Measurements from ENCODE around the gene MPDZ.

MPDZ gene

DNA sequence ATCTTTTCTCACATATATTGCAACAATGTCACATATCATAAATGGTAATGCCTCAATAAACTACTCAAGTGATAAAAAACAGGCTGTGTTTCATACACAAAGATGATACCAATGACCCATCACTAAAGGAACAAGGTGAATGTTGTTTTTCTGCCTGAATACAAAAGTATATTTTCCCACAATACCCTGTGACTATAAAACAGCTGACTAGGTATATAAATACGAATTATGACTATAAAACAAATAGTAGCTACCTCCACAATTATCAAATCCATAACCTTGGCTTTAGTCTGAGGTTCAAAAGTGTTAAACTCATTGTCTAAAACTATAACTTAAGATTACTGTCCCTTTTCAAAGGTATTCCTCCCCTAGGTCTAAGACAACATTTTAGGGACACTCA, 58.7 kb downstream of the MPDZ start:
- in situ Hi-C loops (cut with HindIII; ENCODE audit: low sequenced_read_pairs), result no loop called here
- no peak overlapping the region for H3K4me3 ChIP-seq (ENCODE audit: low read depth, low read length)
- TF ChIP-seq, protein P1, sequence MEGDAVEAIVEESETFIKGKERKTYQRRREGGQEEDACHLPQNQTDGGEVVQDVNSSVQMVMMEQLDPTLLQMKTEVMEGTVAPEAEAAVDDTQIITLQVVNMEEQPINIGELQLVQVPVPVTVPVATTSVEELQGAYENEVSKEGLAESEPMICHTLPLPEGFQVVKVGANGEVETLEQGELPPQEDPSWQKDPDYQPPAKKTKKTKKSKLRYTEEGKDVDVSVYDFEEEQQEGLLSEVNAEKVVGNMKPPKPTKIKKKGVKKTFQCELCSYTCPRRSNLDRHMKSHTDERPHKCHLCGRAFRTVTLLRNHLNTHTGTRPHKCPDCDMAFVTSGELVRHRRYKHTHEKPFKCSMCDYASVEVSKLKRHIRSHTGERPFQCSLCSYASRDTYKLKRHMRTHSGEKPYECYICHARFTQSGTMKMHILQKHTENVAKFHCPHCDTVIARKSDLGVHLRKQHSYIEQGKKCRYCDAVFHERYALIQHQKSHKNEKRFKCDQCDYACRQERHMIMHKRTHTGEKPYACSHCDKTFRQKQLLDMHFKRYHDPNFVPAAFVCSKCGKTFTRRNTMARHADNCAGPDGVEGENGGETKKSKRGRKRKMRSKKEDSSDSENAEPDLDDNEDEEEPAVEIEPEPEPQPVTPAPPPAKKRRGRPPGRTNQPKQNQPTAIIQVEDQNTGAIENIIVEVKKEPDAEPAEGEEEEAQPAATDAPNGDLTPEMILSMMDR (IDR thresholded peaks at IDR 0.05; ENCODE audit: low read depth, low read length, missing control alignments), result no peak
- DNase-seq (ENCODE audit: low read depth), result no peak

DNA sequence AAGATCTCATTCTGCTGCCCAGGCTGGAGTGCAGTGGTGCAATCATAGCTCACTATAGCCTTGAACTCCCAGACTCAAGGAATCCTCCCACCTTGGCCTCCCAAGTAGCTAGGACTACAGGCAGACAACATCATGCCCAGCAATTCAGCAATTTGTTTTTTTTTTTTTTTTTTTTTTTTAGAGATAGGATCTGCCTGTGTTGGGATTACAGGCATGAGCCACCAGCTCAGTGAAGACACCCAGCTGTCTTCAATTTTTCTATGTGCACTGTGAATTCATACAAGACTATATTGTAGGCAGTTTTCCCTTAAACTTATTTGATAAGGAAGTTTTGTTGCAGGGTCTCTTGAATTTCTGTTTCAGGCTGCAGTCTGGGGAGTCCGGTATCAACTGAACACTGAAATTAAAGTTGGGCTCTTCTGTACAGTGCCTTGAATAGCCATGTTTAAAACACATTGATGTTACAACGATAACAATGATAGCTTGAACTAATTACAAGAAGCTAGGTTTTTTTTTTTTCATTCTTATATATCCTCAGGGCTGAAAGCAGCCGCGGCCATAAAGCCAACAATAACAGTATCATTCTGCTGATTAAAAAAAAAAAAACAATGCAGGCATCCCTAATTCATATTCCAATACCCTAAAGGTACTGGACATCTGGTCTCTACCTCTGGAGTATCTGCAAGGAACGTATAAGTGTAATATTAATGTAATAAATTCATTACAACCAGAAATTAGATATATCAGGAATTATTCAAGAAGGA, 63.5 kb downstream of the MPDZ start:
- no peak for DNase-seq (ENCODE audit: low read depth)
- no peak overlapping the region for H3K4me3 ChIP-seq (ENCODE audit: low read depth, low read length)
- TF ChIP-seq, protein P1 (IDR thresholded peaks at IDR 0.05; ENCODE audit: low read depth, low read length, missing control alignments), result no peak
- in situ Hi-C loops (cut with HindIII; ENCODE audit: low sequenced_read_pairs), result no loop called here

DNA sequence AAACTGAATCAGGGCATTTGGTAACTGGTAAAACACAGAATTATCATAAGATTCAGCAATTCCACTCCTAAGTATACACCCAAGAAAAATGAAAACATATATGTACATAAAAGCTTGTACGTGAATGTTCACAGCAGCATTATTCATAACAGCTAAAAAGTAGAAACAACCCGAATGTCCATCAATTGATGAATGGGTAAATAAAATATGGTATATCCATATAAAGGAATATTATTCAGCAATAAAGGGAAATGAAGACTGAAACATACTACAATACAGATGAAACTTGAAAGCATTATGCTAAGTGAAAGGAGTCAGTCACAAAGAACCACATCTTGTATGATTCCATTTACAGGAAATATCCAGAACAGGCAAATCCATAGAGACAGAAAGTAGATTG, 65.5 kb downstream of the MPDZ start:
- H3K4me3 ChIP-seq (ENCODE audit: low read depth, low read length), result no peak overlapping the region
- TF ChIP-seq, protein P1 (IDR thresholded peaks at IDR 0.05; ENCODE audit: low read depth, low read length, missing control alignments), result no peak
- DNase-seq (ENCODE audit: low read depth), result no peak
- in situ Hi-C loops (cut with HindIII; ENCODE audit: low sequenced_read_pairs), result no loop called here

DNA sequence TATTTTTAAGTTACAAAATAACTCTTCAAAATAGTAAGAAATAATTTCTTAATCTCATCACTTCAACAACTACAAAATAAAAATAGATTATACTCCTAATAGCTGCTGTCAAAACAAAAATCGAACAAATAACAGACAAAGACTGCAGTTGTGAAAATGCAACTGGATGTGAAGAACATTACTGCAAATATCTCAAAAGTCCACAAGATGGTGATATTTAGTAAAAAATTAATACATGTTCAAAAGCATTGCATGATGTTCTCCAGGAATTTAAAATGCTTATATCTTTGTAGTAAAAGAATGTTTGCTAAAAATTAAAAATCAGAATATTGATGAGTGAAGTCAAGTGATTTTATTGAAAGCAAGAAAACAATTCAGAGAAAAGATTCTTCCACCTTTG, 66.2 kb downstream of the MPDZ start:
- TF ChIP-seq, protein P1 (IDR thresholded peaks at IDR 0.05; ENCODE audit: low read depth, low read length, missing control alignments), result no peak
- peak; percentile 4 for DNase-seq (ENCODE audit: low read depth)
- in situ Hi-C loops (cut with HindIII; ENCODE audit: low sequenced_read_pairs), result no loop called here
- H3K4me3 ChIP-seq (ENCODE audit: low read depth, low read length), result no peak overlapping the region

DNA sequence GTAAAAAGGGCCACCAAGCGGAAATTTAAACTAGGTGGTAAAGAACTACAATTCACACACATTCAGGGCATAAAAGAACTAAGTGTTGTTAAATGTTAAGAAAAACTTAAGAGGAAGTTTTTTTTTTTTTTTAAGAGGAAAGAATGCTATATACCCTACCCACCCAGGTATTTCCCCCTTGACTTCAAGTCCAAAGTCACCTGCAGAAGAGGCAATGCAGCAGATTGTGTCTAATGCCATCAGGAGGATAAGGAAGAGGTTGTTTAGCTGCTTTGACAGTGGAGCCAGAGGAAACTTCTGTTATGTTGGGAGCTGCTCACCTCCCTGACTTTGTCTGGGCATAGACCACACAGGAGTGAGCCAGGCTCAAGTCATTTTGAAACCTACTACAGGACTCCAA, 69.2 kb downstream of the MPDZ start:
- DNase-seq (ENCODE audit: low read depth), result no peak
- TF ChIP-seq, protein P1 (IDR thresholded peaks at IDR 0.05; ENCODE audit: low read depth, low read length, missing control alignments), result no peak
- H3K4me3 ChIP-seq (ENCODE audit: low read depth, low read length), result no peak overlapping the region
- in situ Hi-C loops (cut with HindIII; ENCODE audit: low sequenced_read_pairs), result no loop called here

DNA sequence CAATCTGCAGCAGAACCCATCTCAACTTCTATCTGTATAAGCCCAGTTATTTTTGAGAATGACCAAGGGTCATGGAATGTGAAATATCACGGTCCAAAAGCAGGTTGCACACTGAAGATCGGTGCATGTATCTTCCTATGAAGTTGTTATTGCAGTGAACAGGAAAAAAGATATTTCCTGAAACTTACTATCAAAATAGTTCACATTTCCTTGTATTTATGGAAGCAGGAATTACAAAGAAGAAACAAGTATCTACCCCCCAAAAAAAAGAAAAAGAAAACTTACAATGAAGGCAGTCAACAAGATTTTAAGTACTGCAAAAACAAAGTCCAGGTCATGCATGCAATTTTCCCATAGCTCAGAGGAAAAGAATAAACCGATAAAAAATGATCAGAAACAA, 70.0 kb downstream of the MPDZ start:
- in situ Hi-C loops (cut with HindIII; ENCODE audit: low sequenced_read_pairs), result no loop called here
- no peak overlapping the region for H3K4me3 ChIP-seq (ENCODE audit: low read depth, low read length)
- DNase-seq (ENCODE audit: low read depth), result no peak
- TF ChIP-seq, protein P1 (IDR thresholded peaks at IDR 0.05; ENCODE audit: low read depth, low read length, missing control alignments), result no peak

Measured in astrocyte of the cerebellum (primary cell).